NCI-H1092 (cell line): Measurements from ENCODE around the gene CHFR.
"Not testable (repeated sequence)": the region's sequence is repeated elsewhere in the genome, so short reads cannot be mapped to it uniquely, and the experiment has no call there.

ENCODE experiments used
- DNase-seq: peaks from one replicate; lab custom pipeline; 2025; lab: John Stamatoyannopoulos, UW

The CHFR gene

DNA sequence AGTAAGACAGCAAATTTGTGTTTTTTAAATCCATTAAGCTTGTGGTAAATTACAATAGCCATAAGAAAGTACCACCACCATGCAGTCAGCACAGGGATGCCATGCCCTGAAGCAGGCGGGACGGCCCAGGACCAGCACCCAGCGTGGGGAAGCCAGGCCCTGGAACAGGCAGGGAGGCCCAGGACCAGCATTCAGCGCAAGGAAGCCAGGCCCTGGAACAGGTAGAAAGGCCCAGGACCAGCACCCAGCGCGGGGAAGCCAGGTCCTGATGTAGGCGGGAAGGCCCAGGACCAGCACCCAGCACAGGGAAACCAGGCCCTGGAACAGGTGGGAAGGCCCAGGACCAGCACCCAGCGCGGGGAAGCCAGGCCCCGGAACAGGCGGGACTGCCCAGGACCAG is 13.2 kb downstream of the CHFR start:
- no peak for DNase-seq

DNA sequence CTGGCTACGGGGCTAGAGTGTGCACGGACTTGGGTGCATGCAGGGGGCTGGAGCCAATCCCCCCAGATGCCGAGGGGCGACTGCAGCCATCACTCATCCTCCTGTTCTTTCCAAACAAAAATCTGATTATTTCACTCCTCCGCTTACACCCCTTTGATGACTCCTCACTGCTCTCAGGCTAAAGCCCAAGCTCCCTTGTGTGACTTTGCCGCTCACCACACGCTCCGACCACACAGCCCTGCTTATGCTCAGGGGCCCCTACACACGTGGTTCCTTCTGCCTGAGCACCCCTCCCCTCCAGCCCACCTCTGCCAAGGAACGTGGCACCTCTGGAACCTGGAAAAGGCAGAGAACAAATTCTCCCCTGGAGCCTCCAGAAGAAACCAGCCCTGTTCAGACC is 13.7 kb downstream of the CHFR start:
- no peak for DNase-seq

DNA sequence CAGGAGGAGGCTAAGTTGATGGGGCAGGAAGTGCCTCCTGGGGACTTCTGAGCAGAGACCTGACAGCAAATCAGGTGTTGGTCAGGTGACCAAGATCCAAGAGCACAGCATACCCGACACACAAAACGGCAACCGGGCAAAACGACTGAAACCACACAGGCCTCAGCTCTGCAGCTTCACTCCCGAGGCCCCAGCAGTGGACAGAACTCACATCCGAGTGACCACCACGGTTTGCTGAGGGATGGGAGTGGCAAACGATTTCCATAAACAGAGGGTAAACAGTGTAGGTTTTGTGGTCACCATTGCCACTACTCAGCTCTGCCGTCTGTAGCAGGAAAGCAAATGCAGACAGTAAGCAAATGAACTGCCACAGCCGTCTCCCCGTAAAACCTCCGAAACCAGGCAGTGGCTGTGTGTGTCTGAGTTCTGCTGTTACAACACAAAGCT is 14.4 kb downstream of the CHFR start:
- no peak for DNase-seq

DNA sequence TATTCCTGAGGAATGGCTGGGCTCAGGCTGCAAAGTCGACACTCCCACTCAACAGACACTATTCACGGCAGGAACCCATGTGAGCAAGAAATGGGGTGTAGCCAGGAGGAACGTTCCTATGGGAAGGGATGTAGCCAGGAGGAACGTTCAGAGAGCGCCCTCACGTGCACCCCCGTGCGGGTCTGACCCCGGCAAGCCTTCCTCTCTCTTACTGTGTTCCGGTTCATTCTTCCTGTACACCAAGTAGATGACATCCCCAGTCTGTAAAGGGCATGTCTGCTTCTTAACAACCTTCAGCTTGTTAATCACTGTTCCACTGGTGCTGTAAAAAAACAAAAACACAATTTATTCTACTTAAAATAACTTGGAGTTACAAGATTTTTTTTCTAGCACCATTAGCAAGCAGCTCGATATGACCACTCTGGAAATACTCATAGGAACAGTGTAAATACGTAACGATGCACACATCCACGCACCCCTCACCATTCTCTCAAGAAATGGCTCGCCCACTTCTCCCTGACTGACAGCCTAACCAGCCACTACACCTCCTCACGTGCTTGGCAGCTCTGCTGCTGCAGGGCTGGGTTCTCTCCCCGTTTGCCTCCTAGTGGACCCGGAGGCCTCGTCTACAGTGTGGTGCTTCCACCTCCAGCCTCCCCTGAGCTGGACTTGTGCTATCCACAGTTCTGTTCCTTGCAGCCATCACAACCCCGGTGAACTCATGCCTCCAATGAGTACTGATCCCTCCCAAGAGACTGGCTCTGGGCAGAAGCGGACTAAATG is 15.1 kb downstream of the CHFR start:
- no peak for DNase-seq

DNA sequence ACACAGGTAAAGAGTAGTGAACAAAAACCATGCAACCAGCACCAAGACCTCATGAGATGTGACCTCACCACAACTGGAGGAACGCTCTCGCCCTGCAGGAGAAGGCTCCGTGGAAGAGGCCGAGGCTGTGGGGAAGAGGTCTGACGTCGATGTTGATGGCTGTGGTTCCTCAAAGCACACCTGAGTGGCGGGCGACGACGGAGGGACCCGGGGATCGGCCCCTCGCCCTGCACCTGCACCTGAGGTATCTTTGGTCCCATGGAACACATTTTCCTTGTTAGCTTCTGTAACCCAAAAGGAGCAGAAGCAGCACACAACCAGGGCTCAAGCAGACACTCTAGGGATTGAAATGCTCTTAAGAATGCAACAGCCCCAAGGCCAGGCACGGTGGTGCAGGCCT is 17.9 kb downstream of the CHFR start:
- no peak for DNase-seq

DNA sequence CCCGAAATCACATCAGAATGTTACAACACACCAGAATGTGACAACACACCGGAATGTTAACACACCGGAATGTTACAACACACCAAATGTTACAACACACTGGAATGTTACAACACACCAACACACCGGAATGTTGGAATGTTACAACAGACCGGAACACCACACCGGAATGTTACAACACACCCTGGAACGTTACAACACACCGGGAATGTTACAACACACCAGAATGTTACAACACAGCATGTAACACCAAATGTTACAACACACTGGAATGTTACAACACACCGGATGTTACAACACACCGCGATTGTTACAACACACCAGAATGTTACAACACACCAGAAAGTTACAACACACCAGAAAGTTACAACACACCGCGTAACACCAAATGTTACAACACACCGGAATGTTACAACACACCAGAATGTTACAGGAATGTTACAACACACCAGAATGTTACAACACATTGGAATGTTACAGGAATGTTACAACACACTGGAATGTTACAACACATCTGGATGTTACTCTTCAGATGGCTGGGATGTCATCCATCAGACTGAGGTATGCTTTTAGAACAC is 21.1 kb downstream of the CHFR start:
- DNase-seq = no peak

DNA sequence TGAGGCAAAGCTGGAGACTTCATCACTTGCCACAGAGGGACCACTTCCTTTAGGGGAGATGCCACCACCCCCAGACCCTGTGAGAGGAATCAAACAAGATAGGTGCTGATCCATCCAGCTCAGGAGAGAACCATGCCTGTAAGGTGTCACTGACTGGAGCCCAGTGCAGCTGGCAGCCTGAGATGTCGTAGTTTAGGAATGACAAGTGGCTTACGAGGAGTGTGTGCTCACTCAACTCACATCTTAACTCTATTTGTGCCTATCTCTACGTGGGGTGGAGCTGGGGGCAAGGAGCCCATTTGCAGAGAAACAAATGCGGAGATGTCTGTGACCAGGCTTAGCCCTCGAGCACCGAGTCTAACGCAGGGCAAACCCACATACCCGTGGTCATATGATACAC is 25.8 kb downstream of the CHFR start:
- DNase-seq = no peak

DNA sequence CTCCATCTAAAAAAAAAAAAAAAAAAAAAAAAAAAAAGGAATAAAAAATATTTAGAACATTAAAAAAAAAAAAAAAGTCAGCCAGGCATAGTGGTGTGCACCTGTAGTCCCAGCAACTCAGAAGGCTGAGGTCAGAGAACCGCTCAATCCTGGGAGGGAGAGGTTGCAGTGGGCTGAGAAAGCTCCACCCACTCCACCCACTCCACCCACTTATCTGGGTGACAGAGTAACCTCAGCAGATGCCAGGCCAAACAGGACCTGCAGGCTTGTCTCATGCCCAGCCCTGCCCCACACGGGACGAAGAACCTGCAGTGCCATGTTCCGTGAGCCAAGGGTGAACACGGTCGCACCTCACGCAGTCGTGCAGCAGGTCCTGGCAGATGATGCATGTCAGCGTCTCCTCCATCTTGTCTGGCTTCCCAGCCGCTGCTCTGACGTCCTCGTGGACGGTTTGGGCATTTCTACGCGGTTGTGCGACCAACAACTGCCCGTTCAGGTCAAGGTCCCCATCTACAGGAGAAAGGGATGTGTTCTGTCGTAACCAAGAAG is 28.6 kb downstream of the CHFR start:
- DNase-seq = no peak

DNA sequence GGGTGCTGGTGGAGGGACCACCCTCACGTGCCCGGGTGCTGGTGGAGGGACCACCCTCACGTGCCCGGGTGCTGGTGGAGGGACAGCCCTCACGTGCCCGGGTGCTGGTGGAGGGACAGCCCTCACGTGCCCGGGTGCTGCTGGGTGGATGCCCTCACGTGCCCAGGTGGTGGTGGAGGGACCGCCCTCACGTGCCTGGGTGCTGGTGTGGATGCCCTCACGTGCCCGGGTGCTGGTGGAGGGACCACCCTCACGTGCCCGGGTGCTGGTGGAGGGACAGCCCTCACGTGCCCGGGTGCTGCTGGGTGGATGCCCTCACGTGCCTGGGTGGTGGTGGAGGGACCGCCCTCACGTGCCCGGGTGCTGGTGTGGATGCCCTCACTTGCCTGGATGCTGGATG is 30.4 kb downstream of the CHFR start:
- not testable (repeated sequence) for DNase-seq

DNA sequence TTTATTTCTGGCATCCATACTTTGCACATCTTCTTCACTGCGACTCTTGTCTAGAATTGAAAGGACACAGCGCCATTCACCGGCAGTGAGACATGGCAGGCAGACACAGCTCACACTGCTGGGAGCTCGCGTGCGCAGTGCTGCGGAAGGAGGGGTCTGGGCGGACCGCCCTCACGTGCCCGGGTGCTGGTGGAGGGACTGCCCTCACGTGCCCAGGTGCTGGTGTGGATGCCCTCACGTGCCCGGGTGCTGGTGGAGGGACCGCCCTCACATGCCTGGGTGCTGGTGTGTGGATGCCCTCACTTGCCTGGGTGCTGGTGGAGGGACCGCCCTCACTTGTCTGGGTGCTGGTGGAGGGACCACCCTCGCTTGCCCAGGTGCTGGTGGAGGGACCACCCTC is 30.8 kb downstream of the CHFR start:
- DNase-seq = no peak

DNA sequence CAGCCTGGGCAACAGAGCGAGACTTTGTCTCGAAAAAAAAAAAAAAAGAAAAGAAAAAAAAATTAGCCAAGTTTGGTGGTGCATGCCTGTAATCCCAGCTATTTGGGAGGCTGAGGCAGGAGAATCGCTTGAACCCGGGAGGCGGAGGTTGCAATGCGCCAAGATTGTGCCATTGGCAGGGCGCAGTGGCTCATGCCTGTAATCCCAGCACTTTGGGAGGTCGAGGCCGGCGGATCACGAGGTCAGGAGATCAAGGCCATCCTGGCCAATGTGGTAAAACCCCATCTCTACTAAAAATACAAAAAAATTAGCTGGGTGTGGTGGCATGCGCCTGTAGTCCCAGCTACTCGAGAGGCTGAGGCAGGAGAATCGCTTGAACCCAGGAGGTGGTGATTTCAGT is 32.2 kb downstream of the CHFR start:
- not testable (repeated sequence) for DNase-seq

DNA sequence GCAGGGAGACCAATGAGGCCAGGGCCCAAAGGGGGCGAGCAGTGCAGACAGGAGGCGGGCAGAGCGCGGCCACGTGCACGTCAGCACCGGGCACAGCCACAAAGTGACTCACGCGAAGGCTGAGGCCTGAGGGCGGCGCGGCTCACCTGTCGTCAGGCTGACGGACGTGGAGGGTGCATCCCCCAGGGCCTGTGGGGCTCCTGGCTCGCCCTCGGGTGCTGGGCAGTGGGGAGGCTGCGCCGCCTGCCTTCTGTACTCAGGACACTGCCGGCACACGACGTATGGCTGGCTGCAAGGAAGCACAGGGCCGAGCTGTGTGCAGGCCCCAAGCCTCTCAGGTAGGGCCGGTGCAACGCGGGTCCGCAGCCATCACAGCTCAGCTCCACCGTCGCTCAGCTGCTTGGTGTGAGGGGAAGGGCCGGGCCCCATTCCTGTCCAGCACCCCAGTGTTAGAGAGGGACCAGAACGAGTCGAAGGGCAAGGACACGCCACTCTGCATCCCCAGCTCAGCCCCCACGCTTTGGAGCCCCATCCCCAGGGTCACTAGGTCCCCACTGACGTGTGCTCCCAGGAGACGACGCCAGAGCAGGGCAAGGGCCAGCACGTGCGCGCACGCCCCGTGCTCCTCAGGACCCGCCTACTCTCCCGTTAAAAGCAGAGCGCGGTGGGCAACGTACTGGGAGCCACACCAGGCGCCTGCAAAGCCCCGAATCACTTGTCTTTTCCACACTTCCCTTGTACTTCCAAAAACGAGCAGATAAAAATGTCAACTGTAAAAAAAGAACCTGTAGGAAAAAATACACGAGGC is 33.9 kb downstream of the CHFR start:
- DNase-seq = no peak

DNA sequence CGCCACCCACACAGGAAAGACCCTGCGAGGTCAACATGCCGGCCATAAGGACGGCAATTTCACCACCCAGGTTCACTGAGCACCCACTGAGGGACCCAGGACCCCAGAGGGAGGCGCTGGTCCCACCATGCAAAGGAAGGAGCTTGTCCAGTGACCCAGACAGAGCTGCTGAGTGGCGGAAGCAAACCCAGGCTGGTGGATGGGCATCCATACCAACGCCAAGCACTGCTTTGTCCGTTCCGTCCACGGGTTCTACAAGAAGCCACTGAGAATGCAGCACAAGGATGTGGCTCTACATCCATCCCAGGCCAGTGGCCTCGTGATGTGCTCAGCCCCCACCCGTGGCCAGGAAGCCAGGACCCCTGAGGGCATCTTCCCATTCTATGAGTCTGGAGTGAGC is 34.9 kb downstream of the CHFR start:
- no peak for DNase-seq

DNA sequence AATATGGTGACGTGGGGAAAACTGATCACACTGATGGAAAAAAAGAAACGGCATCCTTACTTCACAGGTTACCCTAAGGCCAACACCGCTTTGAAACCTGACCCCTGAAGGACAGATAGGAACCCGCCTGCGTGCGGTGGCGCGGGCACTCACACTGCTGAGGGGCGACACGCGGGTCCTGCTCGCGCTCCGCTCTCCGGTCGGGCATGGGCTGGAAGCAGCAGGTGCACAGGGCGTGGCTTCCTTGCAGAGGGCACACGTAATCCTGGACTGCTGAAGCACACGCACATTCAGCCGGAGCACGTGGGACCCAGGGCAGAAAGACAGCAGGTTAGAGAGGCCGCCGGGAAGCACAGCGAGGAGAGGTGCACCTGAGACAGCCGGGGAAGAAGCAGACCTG is 35.9 kb downstream of the CHFR start:
- DNase-seq = no peak

DNA sequence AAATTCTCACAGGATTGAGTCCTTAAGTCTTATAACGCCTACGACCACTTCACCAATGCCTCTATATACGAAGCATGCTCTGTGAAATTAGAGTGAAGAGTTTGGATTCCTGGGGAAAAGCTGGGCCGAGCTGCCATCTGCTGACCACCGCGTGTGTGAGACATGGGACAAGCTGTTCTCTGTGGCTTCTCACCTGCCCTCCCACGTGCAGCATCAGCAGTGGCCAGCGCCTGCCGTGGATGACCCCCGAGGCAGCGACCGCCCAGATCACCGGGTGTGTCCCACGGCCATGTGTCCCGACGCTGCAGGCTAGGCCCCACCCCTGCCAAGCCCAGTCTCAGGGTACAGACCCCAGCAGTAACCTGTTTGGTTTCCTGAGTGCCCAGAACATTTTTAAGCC is 37.1 kb downstream of the CHFR start:
- no peak for DNase-seq

DNA sequence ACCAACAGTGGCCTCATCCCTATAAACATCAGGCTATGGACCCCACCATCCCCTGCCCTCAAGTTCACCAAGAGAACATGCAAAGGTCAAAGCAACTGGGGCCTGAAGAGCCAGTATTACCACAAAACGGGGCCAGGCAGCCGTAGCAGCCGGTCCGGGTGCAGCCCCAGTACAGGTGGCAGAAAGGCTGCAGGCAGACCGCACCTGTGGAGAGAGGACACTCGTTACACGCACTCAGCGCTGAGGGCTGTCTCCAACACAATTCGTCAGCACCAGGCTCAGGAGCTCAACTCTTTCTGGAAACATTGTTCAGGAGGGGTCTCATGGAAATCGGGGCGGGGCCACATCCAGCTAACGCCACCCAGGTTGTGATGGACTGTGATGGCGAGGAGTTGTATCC is 38.9 kb downstream of the CHFR start:
- DNase-seq = no peak

DNA sequence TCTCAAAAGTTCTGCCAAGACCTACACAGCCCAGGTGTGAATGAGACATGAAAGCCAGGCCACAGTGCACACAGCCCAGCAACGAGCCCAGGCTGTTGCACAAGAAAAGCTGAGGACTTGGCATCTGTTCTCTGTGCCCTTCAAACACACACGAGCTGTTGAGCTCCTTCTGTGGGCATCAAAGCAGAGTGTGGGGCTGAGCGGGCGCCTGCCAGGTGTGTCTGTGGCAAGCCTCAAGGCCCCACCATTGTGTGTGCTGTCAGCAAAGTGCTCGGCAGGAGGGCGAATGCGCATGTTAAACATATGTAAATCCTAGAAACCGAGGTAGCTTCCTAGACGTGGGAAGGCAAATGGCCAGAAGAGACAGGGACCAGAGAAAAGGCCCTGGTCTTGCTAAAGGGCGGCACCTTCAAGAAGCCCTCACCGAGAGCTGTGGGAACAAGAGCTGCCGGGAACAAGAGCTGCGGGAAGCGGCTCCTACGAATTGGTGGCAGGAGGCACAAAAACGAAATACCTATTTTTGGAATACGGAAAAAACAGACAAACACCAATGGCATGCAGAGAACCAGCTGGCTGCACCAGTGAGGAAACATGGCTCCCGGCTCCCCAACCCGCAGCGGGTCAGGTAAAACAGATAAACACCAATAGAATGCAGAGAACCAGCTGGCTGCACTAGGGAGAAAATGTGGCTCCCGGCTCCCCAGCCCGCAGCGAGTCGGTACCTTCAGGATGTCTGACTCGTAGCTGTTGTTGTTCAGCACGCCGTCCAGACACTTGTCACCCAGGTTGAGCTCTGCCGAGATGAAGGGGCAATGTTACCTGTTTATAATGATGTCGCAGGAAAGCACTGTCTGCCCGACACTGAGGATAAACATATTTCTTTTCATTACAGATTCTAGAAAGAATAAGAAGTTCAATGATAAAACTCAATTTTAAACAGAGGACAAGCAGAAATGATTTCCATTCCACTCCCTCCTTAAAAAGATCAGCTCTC is 39.7 kb downstream of the CHFR start:
- no peak for DNase-seq

DNA sequence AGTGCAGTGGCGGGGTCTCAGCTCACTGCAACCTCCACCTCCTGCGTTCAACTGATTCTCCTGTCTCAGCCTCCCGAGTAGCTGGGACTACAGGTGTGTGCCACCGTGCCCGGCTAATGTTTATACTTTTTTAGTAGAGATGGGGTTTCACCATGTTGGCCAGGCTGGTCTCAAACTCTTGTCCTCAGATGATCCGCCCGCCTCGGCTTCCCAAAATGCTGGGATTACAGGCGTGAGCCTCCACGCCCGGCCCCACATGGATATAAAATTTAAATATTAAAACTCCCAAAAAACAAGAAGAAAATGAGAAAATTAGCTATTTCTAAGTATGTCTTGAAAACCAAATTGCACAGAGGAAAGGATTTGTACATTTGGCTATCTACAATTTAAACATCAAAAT is 42.7 kb downstream of the CHFR start:
- DNase-seq = not testable (repeated sequence)

DNA sequence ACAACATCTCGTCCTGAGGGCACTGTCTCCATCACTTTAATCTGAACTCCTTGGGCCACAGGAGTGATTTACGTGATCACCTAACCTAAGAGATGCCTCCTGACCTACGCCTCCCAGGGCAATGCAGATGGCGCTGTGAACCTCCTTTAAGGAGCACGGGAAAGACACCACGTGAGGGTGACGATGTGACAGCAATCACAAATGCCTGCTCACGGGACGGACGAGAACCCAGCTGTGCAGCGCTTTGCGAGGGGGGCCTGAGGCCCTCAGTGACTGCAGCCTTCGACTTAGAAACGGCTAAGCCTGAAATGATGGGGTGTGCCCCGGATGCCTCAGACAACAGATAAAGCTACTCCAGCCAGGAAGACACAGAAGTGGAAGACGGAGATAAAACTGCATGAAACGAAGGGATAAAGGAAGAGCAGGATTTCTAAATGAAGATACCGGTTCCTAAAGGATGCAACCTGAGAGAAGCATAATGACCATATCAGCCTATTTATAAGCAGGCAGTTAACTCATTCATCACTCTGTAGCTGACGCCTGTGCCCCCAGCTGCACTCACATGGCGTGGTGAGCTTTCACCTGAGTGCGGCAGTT is 44.9 kb downstream of the CHFR start:
- no peak for DNase-seq

DNA sequence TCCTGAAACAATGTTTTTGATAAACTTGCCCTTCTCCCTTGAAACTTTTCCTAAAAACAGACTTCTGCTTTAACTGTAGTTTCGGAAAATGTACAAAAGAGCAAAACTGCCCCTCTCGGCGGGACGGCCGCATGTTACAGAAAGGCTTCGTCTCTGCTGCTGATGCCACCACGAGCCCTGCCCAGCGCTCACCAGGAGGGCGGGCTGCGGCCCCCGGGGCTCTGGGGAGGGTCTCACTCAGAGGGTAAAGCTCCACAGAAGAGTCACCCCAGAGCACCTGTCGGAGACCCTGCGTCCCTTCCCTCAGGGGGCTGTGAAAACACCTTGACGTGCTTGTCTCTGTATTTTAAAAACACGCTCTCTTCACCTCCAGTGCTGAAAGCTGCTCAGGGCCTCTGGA is 46.3 kb downstream of the CHFR start:
- no peak for DNase-seq

DNA sequence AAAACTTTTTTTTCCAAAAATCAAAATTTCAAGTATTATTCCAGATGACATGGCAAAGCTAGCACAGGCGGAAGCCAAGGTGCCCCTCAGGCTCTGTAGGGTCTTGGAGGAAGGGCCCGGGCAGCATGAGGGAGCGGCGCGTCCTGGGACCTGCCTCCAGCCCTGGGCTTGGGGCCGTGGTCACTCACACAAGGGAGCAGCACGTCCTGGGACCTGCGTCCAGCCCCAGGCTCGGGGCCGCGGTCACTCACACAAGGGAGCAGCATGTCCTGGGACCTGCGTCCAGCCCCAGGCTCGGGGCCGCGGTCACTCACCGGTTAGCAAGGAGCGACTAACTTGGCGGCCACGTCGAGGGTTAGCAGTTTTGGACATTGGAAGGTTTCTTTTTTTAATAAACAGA is 46.9 kb downstream of the CHFR start:
- DNase-seq = no peak
